NCI-H2107 treated with DMSO at 0.1 percent for 48 hours (cell line): ENCODE data around the gene RAB7B.

Experiments used
- DNase-seq: peaks from one replicate; lab custom pipeline; 2025; ENCODE audit not compliant: unreplicated experiment; lab: John Stamatoyannopoulos, UW

RAB7B gene

GRCh38 chr1:205975387-205975998 is 27.7 kb downstream of the RAB7B start:
- DNase-seq: no peak

GRCh38 chr1:205974712-205975111 is 28.5 kb downstream of the RAB7B start:
- DNase-seq: no peak

- DNase-seq: no peak
Observed at GRCh38 chr1:205973377-205974232, 29.6 kb downstream of the RAB7B start.

GRCh38 chr1:205972491-205973168 is 30.6 kb downstream of the RAB7B start:
- DNase-seq: no peak

- no peak for DNase-seq
Observed at GRCh38 chr1:205972081-205972480, 31.1 kb downstream of the RAB7B start.

GRCh38 chr1:205971082-205971481 is 32.1 kb downstream of the RAB7B start:
- DNase-seq: peak; percentile 86

- DNase-seq: peak; percentile 79
Observed at GRCh38 chr1:205970486-205970885, 32.7 kb downstream of the RAB7B start.

GRCh38 chr1:205969229-205969628 is 34.0 kb downstream of the RAB7B start:
- DNase-seq: no peak

- DNase-seq: peak; percentile 31
Observed at GRCh38 chr1:205967554-205968335, 35.5 kb downstream of the RAB7B start.

- peak; percentile 98 for DNase-seq
Observed at GRCh38 chr1:205965036-205965884, 37.9 kb downstream of the RAB7B start.

- no peak for DNase-seq
Observed at GRCh38 chr1:205963352-205964155, 39.6 kb downstream of the RAB7B start.

- peak; percentile 26 for DNase-seq
Observed at GRCh38 chr1:205962821-205963221, 40.4 kb downstream of the RAB7B start.

GRCh38 chr1:205961991-205962820 is 41.0 kb downstream of the RAB7B start:
- DNase-seq: peak; percentile 81

GRCh38 chr1:205961405-205961804 is 41.8 kb downstream of the RAB7B start:
- no peak for DNase-seq

GRCh38 chr1:205959789-205960188 is 43.4 kb downstream of the RAB7B start:
- DNase-seq: no peak

- no peak for DNase-seq
Observed at GRCh38 chr1:205955499-205955898, 47.7 kb downstream of the RAB7B start.

GRCh38 chr1:205954819-205955404 is 48.3 kb downstream of the RAB7B start:
- DNase-seq: peak; percentile 60

GRCh38 chr1:205951746-205952145 is 51.4 kb downstream of the RAB7B start:
- no peak for DNase-seq
